NCI-H2171 treated with DMSO at 0.1 percent for 48 hours (cell line): Measurements from ENCODE around the gene AJAP1.

Experiments
- DNase-seq: peaks from one replicate; lab custom pipeline; 2025; lab: John Stamatoyannopoulos, UW

The AJAP1 gene

GRCh38 chr1:4730078-4730477 is 75.7 kb downstream of the AJAP1 start:
- no peak for DNase-seq

DNA sequence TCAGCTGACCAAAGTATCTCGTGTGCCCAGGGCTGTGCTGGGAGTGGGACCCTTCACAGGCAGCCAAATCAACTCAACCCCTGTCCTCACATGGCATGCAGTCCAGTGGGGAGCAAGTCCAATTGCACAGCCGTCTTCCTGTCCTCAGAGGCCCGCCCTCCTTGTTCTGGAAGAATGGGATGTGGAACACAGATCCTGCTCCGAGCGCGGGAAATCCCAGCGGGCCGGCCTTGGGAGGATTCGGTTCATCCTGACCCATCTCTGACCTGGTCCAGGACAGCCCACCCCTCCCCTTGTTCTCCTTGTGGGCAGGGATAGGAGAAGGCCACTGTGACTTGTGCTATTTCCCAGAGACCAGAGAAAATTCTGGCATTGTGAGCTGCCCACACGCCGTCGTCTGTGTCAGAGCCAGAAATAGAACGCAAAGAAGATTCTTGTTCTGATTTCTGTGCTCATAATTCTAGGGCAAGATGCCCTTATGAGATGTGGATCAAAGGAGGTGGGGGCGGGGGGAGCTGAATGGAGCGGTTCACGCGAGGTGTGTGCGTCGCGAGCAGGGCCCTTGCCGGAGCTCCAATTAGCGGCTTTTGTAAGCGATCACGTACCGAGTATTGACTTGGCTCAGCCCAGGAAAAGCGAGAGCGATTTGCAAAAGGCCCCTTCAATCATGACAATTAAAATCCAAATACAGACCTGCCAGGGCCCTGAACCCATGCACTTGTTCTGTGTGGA is 79.2 kb downstream of the AJAP1 start:
- no peak for DNase-seq

DNA sequence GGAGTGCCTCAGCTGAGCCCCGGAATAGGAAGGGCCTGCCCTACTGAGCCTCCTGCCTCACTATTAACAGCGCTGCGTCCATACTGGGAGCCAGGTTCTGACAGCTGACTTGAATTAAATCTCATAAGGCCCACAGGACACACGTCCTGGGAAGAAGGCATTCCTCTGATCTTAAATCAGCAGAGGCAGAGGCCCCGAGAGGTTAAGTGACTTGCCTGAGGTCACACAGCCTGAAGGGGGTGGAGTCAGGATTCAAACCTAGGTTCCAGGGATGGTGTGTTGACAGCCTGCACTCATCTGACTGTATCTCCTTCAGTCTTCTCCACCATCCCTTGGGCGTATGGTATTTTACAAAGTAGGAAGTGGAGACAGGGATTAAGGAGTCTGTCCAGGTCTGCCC is 79.8 kb downstream of the AJAP1 start:
- DNase-seq, result no peak

GRCh38 chr1:4734791-4735190 is 80.4 kb downstream of the AJAP1 start:
- peak; percentile 31 for DNase-seq

- DNase-seq, result no peak
These were observed 81.8 kb downstream of the AJAP1 start for GRCh38 chr1:4736254-4736653.

DNA sequence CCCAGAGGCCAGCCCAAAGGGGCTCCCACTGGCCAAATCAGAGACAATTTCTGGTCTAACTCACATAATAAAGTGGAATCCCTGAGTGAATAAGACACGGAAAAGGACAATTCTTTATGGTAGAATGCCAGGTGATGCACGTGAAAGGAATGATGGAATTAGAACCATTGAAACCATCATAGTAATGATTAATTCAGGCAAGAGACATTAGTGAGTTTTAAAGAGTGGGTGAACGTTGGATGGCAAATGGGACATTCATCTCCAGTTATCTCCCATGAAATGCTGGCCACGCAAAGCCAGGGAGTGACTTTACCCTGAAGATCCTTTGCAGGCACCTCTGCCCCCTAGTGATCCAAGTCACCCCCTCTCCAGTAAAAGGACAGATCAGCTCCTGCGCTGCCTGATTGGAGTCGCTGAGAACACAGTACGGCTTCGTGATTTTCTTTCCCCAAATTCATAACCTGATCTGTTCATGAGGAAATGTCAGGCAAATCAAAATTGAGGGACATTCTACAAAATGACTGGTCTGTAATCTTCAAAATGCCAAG is 87.5 kb downstream of the AJAP1 start:
- no peak for DNase-seq

DNA sequence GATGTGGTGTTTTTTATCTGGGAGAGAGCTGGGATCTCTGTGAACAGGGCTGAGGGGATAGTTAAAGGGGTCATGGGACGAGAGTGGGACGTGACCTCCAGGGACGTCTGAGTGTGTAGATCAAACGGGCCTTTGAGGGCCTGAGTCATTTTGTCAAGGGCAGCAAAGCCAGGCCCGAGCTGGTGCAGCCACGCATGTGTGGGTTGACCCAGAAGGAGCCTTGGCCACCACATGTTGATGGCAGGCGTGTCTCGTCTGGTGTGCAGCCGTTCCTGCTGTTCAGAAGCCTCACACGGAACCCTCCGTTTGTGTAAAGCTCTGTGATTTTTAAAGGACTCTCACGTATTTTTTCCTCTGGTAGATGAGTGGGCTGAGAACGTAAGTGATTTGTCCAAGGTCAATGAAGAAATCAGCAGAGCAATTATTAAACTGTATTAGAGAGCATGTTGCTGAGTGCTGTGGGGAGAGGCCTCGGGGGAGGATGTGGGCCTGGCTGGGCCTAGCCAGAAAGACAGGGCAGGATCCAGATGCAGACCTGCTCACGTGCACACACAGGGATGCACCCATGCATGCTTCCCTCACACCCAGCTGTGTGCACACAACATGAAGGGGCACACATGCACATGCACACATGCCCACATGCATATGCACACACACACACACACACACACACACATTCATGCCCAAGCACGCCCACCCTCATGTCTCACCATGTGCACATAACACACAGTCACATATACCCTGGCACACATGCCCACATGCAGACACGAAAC is 89.8 kb downstream of the AJAP1 start:
- DNase-seq, result no peak

- no peak for DNase-seq
These were observed 91.2 kb downstream of the AJAP1 start for GRCh38 chr1:4745560-4745959.

GRCh38 chr1:4749406-4749805 is 95.0 kb downstream of the AJAP1 start:
- no peak for DNase-seq

DNA sequence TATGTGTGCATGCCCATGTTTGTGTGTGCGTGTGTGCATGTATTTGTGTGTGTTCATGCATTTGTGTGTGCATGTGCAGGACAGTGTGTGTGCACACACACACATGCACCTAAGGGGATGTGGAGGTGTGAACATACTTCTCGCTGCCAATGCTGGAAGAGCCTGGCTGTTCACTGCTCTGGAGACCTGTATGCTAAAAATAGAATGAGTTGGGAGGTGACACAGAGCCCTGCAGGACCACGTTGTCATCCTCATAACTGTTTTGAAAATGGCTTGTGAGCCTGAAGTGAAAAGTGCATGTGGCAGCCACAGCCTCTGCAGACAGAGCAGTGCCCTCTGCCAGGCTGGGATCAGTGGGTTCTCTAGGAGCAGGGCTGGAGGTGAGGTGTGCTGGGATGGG is 95.8 kb downstream of the AJAP1 start:
- no peak for DNase-seq

DNA sequence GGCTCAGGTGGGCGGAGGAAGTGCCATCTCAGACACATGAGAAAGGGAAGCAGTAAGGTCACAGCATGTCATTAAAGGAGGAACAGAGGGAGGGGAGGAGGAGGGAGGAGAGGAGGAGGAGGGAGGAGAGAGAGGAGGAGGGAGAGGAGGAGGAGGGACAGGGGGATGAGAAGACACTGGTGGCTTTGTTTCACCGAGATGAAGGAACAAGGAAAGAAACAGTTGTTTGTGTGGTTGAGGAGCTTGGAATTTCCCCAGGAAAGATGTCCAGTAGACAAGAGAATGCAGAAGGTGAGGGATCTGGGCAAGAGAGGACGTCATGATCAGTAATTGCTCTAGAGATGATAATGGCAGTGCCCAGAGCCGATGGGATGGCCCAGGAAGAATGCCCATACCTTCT is 97.7 kb downstream of the AJAP1 start:
- DNase-seq, result no peak

- peak; percentile 79 for DNase-seq
These were observed 100.4 kb downstream of the AJAP1 start for GRCh38 chr1:4754816-4755215.

- no peak for DNase-seq
These were observed 101.0 kb downstream of the AJAP1 start for GRCh38 chr1:4755301-4755845.

- no peak for DNase-seq
These were observed 101.6 kb downstream of the AJAP1 start for GRCh38 chr1:4755864-4756504.

- DNase-seq, result no peak
These were observed 102.6 kb downstream of the AJAP1 start for GRCh38 chr1:4756851-4757580.

- no peak for DNase-seq
These were observed 105.3 kb downstream of the AJAP1 start for GRCh38 chr1:4759671-4760070.

GRCh38 chr1:4760088-4760487 is 105.7 kb downstream of the AJAP1 start:
- DNase-seq, result no peak

GRCh38 chr1:4761324-4761723 is 106.9 kb downstream of the AJAP1 start:
- no peak for DNase-seq

DNA sequence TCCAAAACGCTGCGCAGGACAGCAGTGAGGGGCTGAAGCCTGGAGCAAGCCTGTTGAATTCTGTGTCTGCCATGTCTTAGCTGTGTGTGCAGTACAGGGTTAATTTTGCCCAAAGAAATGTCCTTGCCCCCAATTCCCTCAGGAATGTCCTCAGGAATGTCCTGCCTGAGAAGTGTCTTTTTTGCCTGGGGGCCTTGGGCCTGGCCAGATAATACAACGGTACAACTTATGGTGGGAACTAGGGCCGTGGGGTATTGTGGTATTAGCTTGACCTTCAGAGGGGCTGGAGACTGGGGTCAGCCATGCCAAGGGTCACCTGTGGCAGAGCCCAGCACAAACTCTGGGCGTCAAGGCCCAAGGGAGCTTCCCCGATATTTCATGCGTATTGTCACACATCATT is 107.7 kb downstream of the AJAP1 start:
- DNase-seq, result no peak

DNA sequence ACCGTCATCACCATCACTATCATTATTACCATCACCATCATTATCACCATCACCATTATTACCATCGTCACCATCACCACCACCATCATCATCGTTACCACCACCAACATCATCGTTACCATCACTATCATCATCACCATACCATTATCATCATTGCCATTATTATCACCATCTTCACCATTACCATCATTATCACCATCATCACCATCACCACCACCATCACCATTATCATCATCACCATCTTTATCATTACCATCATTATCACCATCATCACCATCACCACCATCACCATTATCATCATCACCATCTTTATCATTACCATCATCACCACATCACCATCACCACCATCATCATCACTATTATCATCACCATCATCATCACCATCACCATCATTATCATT is 112.9 kb downstream of the AJAP1 start:
- DNase-seq, result no peak

DNA sequence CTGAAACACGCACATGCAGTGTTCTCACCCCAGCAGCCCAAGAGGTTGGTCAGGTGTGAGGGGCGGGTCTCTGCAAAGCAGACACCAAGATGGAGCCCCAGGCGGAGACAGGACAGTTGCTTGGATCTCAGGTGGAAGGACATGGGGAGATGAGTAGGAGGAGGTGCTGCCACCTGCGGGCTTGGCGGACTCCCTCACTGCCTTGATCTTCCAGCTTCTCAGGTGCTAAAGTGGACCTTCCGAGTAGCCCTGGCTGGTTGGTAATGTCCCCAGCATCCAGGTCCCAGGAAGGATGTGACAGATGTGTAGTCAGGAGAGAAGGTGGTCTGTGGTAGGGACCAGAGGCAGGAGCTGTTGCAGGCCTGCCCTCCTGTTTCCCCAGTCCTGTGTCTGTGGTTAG is 114.1 kb downstream of the AJAP1 start:
- DNase-seq, result peak; percentile 98
